Type B pancreatic cell (in vitro differentiated cells): ENCODE data around the gene IFNA5. TPM values are rescaled to one million over a fixed set of nuclear protein-coding genes. Genes with fewer than 3 reads are reported as not detected.

Experiments used
- DNase-seq: peaks from one replicate; pipeline ENCODE4 v3.0.0; 2021; ENCODE audit warnings: mixed read lengths; ENCODE audit not compliant: unreplicated experiment; ENCODE audit errors: extremely low spot score
- H3K27ac Mint-ChIP-seq: 2 replicates; pipeline ENCODE4 v1.8.0; 2021; ENCODE audit warnings: mild to moderate bottlenecking, mixed read lengths
- H3K27me3 Mint-ChIP-seq: 2 replicates; pipeline ENCODE4 v1.8.0; 2021; ENCODE audit warnings: mixed read lengths
- H3K36me3 Mint-ChIP-seq: 2 replicates; pipeline ENCODE4 v1.8.0; 2021; ENCODE audit warnings: mixed read lengths
- H3K4me1 Mint-ChIP-seq: one replicate; pipeline ENCODE4 v1.8.0; 2021; ENCODE audit warnings: mixed read lengths; ENCODE audit not compliant: unreplicated experiment
- H3K4me3 Mint-ChIP-seq: 2 replicates; pipeline ENCODE4 v1.8.0; 2021; ENCODE audit warnings: mild to moderate bottlenecking, mixed read lengths
- H3K9me3 Mint-ChIP-seq: 2 replicates; pipeline ENCODE4 v1.8.0; 2021; ENCODE audit warnings: mixed read lengths
- total RNA-seq: library from RNA; stranded (reverse); gene quantifications from 2 replicates; pipeline ENCODE4 v1.2.1, GENCODE V29; 2021; ENCODE audit warnings: low replicate concordance
- TF ChIP-seq, protein P1 (sequence below): fragments of 200-600 bp; sonication (generic); conservative IDR thresholded peaks from 2 replicates; pipeline ENCODE4 v1.5.0; 2021; ENCODE audit warnings: antibody characterized with exemption, mild to moderate bottlenecking

Gene IFNA5
- total RNA-seq, 1 donor from 2014 or later, result not detected

DNA sequence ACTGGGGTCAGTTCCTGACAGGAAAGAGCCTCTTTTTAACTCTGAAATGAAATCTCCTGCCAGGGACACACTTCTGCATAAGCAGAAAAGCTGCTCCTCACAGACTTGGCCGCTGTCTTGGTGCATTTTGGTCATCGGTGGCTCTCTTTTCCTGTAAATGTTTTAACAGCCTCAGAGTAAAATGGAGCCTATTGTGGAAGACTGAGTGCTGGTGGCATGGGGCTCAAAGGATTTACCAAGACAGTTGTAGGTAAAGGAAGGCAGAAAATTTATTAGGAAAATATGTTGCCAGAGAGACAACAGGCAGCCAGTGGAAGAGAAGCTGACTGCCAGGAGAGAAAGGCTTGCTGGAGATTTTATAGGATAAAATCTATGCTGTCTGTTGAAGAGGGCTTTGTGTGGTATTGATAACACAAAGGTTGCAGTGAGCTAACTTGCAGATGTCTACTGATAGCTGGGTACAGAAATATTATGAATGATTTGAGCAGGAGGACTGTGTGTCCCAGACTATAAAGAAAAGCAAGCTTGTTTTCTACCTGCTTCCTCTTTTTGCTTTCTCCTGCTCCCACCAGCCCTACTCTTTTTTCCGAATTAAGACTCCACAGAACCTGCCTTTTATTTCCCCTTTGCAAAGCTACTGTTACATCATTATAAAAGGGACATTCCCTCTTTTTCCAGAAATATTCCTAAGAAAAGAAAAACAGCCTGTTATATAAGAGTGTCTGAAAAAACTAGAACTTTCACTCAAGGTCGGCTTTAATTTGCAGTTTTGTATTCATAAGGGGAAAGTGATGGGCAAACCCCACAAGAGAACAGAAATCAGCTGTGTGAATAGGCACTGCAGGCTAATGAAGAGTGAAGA lies 37.4 kb downstream of the IFNA5 start:
- Mint-ChIP-seq H3K9me3 (no peaks in the 10 kb centered on the region), H3K27ac (no peak overlapping the region), H3K27me3 (peaks cover 43% of the 10 kb centered on the region), H3K4me3 (no peak overlapping the region), H3K4me1 (no peaks in the 10 kb centered on the region), H3K36me3 (no peaks in the 10 kb centered on the region)
- DNase-seq, result no peak
- TF ChIP-seq, protein P1, sequence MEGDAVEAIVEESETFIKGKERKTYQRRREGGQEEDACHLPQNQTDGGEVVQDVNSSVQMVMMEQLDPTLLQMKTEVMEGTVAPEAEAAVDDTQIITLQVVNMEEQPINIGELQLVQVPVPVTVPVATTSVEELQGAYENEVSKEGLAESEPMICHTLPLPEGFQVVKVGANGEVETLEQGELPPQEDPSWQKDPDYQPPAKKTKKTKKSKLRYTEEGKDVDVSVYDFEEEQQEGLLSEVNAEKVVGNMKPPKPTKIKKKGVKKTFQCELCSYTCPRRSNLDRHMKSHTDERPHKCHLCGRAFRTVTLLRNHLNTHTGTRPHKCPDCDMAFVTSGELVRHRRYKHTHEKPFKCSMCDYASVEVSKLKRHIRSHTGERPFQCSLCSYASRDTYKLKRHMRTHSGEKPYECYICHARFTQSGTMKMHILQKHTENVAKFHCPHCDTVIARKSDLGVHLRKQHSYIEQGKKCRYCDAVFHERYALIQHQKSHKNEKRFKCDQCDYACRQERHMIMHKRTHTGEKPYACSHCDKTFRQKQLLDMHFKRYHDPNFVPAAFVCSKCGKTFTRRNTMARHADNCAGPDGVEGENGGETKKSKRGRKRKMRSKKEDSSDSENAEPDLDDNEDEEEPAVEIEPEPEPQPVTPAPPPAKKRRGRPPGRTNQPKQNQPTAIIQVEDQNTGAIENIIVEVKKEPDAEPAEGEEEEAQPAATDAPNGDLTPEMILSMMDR, result no peak

DNA sequence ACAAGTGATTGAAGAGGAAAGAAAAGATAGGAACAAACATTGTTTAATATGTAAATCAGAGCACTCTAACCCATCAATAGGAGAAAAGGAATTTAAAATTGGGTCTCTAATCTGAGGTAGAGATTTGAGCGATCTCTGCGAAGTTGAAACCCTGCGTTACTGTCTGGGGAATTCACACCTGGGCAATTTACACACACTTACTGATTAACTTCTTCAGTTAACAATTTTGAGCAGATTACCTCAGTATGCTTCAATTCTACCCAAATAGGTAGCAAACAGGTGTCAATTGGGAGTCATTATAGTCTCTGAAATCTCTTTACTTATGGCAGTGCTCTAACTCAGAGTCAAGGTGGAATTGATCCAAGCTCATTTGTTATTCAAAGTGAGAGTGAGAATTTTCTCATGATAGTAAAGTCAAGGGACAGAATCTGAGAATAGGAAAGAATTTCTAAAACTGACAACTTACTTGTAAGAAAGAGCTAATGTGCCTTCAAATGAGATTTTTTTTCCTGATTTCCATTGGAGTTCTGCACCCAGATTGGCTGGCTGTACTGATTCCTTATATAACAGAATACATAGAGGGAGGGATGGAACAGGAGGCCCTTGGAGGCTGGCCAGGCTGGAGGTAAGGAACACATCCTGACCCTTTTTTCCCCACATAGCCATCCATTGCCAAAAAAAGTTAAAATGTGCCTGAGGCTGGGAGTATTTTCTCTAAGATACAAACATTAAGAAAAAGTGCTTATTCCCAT lies 38.2 kb downstream of the IFNA5 start:
- peaks cover 43% of the 10 kb centered on the region for H3K27me3 Mint-ChIP-seq
- H3K4me1 Mint-ChIP-seq, result no peaks in the 10 kb centered on the region
- H3K36me3 Mint-ChIP-seq, result no peaks in the 10 kb centered on the region
- no peak for DNase-seq
- H3K9me3 Mint-ChIP-seq, result no peaks in the 10 kb centered on the region
- TF ChIP-seq, protein P1, result no peak
- no peak overlapping the region for H3K4me3 Mint-ChIP-seq
- no peak overlapping the region for H3K27ac Mint-ChIP-seq

DNA sequence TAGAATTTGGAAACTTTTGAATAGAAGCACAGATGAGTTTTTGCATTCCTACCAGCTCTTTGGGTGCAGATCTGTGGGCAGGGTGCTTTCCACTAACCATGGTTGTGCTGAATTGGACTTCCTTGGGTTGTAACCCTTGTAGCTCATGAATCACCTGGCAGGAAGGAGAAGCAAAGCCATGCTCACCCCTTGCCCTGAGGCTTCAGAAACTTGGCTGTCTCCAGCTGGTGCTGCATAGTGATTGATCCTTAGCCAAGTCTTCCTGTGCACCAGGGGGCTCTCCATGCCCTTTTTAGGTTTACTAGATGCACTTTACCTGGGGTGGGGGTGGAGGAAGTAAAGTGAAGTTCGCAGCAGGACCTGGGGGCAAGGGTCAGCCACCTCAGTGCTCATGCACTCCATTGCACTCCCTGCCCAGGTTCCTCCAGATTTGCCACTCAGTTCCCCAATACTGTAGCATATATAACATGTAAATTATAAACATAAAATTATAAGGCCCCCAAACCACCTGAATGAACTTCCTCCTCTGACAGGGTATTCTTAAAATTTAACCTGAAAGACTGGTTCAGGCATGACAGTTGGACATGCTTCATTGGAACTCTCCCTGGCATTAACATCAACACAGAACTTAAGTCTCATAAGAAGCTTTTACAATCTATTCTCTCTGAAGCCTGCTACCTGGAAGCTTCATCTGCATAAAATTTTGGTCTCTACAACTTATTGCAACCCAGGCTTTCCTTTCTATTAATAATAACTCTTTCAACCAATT lies 39.5 kb downstream of the IFNA5 start:
- Mint-ChIP-seq H3K27ac (no peak overlapping the region), H3K9me3 (no peaks in the 10 kb centered on the region), H3K27me3 (peaks cover 43% of the 10 kb centered on the region), H3K36me3 (no peaks in the 10 kb centered on the region), H3K4me1 (no peaks in the 10 kb centered on the region), H3K4me3 (no peak overlapping the region)
- TF ChIP-seq, protein P1, result no peak
- DNase-seq, result no peak

DNA sequence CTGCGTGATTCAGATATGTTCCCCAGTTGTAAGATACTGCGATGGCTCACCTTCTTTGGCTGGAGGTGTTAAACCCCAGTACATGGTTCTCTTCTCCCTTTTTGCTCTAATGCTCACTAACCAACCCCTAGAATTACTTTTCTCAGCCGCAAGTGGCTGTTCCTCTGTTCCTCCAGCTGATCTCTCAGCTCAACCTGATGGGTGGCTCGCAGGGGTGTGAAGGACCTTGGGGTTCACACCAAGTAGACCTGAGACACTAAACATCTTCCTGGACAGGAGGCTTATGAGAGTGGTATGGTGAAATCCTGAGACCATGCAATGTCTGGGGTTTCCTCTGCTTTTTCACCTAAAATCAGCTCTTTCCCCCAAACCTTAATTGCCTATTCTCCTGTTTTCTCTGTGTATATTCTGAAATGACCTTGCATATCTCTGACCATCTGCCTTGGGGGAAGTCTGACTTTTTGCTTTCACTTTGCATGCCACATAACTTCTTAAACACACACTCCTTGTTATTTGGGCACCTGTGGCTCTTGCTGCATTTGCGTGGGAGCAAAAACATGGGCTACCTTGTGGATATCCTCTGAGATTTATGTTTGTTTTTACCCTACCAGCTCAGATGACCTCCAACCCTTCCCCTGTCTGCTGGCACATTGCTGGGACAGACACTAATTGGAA lies 49.4 kb downstream of the IFNA5 start:
- Mint-ChIP-seq H3K9me3 (no peaks in the 10 kb centered on the region), H3K4me3 (no peak overlapping the region), H3K4me1 (no peaks in the 10 kb centered on the region), H3K36me3 (no peaks in the 10 kb centered on the region), H3K27me3 (peaks cover 24% of the 10 kb centered on the region), H3K27ac (no peak overlapping the region)
- no peak for DNase-seq
- TF ChIP-seq, protein P1, result no peak

Other genes with a start within 250 kb of the IFNA5 start
- gene IFNB1, start 227.4 kb downstream of the IFNA5 start, total RNA-seq, result not detected in 2 replicates
- not detected in 2 replicates for gene IFNW1, start 163.5 kb downstream of the IFNA5 start, total RNA-seq
- not detected in 2 replicates for gene IFNA21, start 138.7 kb downstream of the IFNA5 start, total RNA-seq
- gene IFNA4, start 117.7 kb downstream of the IFNA5 start, total RNA-seq, result not detected in 2 replicates
- not detected in 2 replicates for gene IFNA7, start 103.1 kb downstream of the IFNA5 start, total RNA-seq
- not detected in 2 replicates for gene IFNA10, start 98.2 kb downstream of the IFNA5 start, total RNA-seq
- gene IFNA16, start 88.0 kb downstream of the IFNA5 start, total RNA-seq, result not detected in 2 replicates
- gene IFNA17, start 77.1 kb downstream of the IFNA5 start, total RNA-seq, result not detected in 2 replicates
- not detected in 2 replicates for gene IFNA14, start 65.3 kb downstream of the IFNA5 start, total RNA-seq
- 29.9 and 33.3 TPM in 2 replicates for gene KLHL9, start 30.1 kb upstream of the IFNA5 start, total RNA-seq
- not detected in 2 replicates for gene IFNA6, start 45.6 kb upstream of the IFNA5 start, total RNA-seq
- not detected in 2 replicates for gene IFNA13, start 62.7 kb upstream of the IFNA5 start, total RNA-seq
- gene IFNA2, start 80.1 kb upstream of the IFNA5 start, total RNA-seq, result not detected in 2 replicates
- not detected in 2 replicates for gene IFNA8, start 103.8 kb upstream of the IFNA5 start, total RNA-seq
- gene IFNA1, start 135.1 kb upstream of the IFNA5 start, total RNA-seq, result not detected in 2 replicates
- 0.19 and 0.75 TPM in 2 replicates for gene IFNE, start 177.0 kb upstream of the IFNA5 start, total RNA-seq